SK-N-SH (cell line): ENCODE data around the gene PDZRN4. TPM values are rescaled to one million over a fixed set of nuclear protein-coding genes. Genes with fewer than 3 reads are reported as not detected.

Experiments
- CTCF ChIA-PET: fragments of 300-600, 350-600 bp; formaldehyde crosslinking; extraction: SDS; loops from one replicate; lab custom pipeline; 2021; lab: Yijun Ruan, JAX
- POLR2A ChIA-PET: fragments of 350-600 bp; sonication (Branson Sonifier 250); formaldehyde crosslinking; extraction: SDS; loops from one replicate; lab custom pipeline; 2020; ENCODE audit warnings: antibody characterized with exemption, inconsistent platforms; lab: Yijun Ruan, JAX
- DNase-seq: peaks from one replicate; pipeline ENCODE4 v3.0.0; 2012
- H2AFZ ChIP-seq: fragments of 200-600 bp; sonication (generic); 2 replicates; pipeline ENCODE4 v1.8.1; 2016; ENCODE audit warnings: antibody characterized with exemption, mild to moderate bottlenecking, low read depth
- H3F3A ChIP-seq: fragments of 200-600 bp; sonication (generic); replicated peaks from 2 replicates; pipeline ENCODE3; 2016; ENCODE audit warnings: antibody characterized with exemption, mild to moderate bottlenecking; ENCODE audit not compliant: insufficient read depth
- H3K27ac ChIP-seq, 2 experiments: fragments of 200-500 bp in 1 of 2; fragments of 200-600 bp in 1 of 2; sonication (Bioruptor generic) in 1 of 2; sonication (generic), shearing (Covaris generic) in 1 of 2; 2 replicates each; pipeline versions ENCODE4 v1.5.1 to v1.6.1; 2014 to 2016; ENCODE audit warnings: low read depth in 2 of 2, inconsistent platforms in 1 of 2, low read length in 1 of 2, mild to moderate bottlenecking in 1 of 2, mixed read lengths in 1 of 2
- H3K27me3 ChIP-seq: fragments of 200-600 bp; sonication (generic), shearing (Covaris generic); 2 replicates; pipeline ENCODE4 v1.6.1; 2016; ENCODE audit warnings: mixed run types; ENCODE audit not compliant: insufficient read depth
- H3K36me3 ChIP-seq, 2 experiments: fragments of 200-500 bp in 1 of 2; fragments of 200-600 bp in 1 of 2; sonication (Bioruptor generic) in 1 of 2; sonication (generic) in 1 of 2; replicated peaks in 1 of 2; 2 replicates each; pipeline versions ENCODE3 to v1.5.1; 2014 to 2016; ENCODE audit warnings: low read length in 1 of 2, mild to moderate bottlenecking in 1 of 2; ENCODE audit not compliant: insufficient read depth in 2 of 2, control insufficient read depth in 1 of 2
- H3K4me1 ChIP-seq, 2 experiments: fragments of 200-500 bp in 1 of 2; fragments of 200-600 bp in 1 of 2; sonication (Bioruptor generic) in 1 of 2; sonication (generic), shearing (Covaris generic) in 1 of 2; 2 replicates each; pipeline versions ENCODE4 v1.5.1 to v1.6.1; 2014 to 2016; ENCODE audit warnings: low read depth in 1 of 2, low read length in 1 of 2, mixed run types in 1 of 2; ENCODE audit not compliant: insufficient read depth in 2 of 2, control insufficient read depth in 1 of 2
- H3K4me2 ChIP-seq: fragments of 200-600 bp; sonication (generic), shearing (Covaris generic); 2 replicates; pipeline ENCODE4 v1.6.1; 2017; ENCODE audit warnings: mixed run types
- H3K4me3 ChIP-seq, 2 experiments: fragments of 200-500 bp in 1 of 2; fragments of 200-600 bp in 1 of 2; sonication (Bioruptor generic) in 1 of 2; sonication (generic), shearing (Covaris generic) in 1 of 2; 2 replicates each; pipeline versions ENCODE4 v1.5.1 to v1.8.1; 2014 to 2016; ENCODE audit warnings: low read depth in 2 of 2, inconsistent platforms in 1 of 2, low read length in 1 of 2, mild to moderate bottlenecking in 1 of 2, mixed read lengths in 1 of 2, moderate library complexity in 1 of 2
- H3K79me2 ChIP-seq: fragments of 200-600 bp; sonication (generic); 2 replicates; pipeline ENCODE4 v1.8.1; 2017; ENCODE audit warnings: mild to moderate bottlenecking; ENCODE audit not compliant: insufficient read depth
- H3K9ac ChIP-seq: fragments of 200-600 bp; sonication (generic); 2 replicates; pipeline ENCODE4 v1.6.1; 2017; ENCODE audit warnings: mixed run types
- H3K9me2 ChIP-seq: fragments of 200-600 bp; sonication (generic); 2 replicates; pipeline ENCODE4 v1.6.1; 2017; ENCODE audit warnings: mixed run types
- H3K9me3 ChIP-seq: fragments of 200-600 bp; sonication (generic); 2 replicates; pipeline ENCODE4 v1.6.1; 2017; ENCODE audit warnings: mixed run types, mild to moderate bottlenecking, moderate library complexity
- H4K20me1 ChIP-seq: fragments of 200-600 bp; sonication (generic); 2 replicates; pipeline ENCODE4 v1.6.1; 2017; ENCODE audit warnings: mild to moderate bottlenecking, mixed run types; ENCODE audit not compliant: insufficient read depth
- EZH2phosphoT487 ChIP-seq: fragments of 200-600 bp; sonication (generic); IDR thresholded peaks from 2 replicates; pipeline ENCODE4 v1.6.1; 2017; ENCODE audit warnings: low read depth, mixed run types, mild to moderate bottlenecking, antibody characterized with exemption, moderate library complexity, borderline replicate concordance
- FOXJ3 ChIP-seq: sonication (generic); formaldehyde crosslinking; IDR thresholded peaks from 2 replicates; pipeline ENCODE4 v1.5.1; 2020; ENCODE audit warnings: mild to moderate bottlenecking, missing genetic modification reagents
- GABPA ChIP-seq: IDR thresholded peaks from 2 replicates; pipeline ENCODE4 v1.4.0; 2012; ENCODE audit warnings: low read depth, mild to moderate bottlenecking
- GATA2 ChIP-seq: sonication (generic); formaldehyde crosslinking; IDR thresholded peaks from 2 replicates; pipeline ENCODE4 v1.5.0; 2020; ENCODE audit warnings: mild to moderate bottlenecking, missing genetic modification reagents
- MXI1 ChIP-seq: IDR thresholded peaks from 2 replicates; pipeline ENCODE4 v1.6.1; 2012; ENCODE audit warnings: mild to moderate bottlenecking, low read depth, low read length, improper control_type of control experiment
- NFIC ChIP-seq: IDR thresholded peaks from 2 replicates; pipeline ENCODE4 v1.4.0; 2012; ENCODE audit warnings: borderline replicate concordance
- NRF1 ChIP-seq: IDR thresholded peaks from 2 replicates; pipeline ENCODE4 v1.6.1; 2012; ENCODE audit warnings: low read depth, mild to moderate bottlenecking, low read length
- POLR2AphosphoS5 ChIP-seq: IDR thresholded peaks from 2 replicates; pipeline ENCODE4 v1.6.1; 2012; ENCODE audit warnings: low read depth, low read length
- RAD21 ChIP-seq: IDR thresholded peaks from 2 replicates; pipeline ENCODE4 v1.6.1; 2012; ENCODE audit warnings: mild to moderate bottlenecking, low read length
- SIN3A ChIP-seq: IDR thresholded peaks from 2 replicates; pipeline ENCODE4 v1.6.1; 2012; ENCODE audit warnings: low read depth, mild to moderate bottlenecking, low read length, moderate library complexity, borderline replicate concordance
- SMC3 ChIP-seq: IDR thresholded peaks from 2 replicates; pipeline ENCODE4 v1.6.1; 2012; ENCODE audit warnings: low read depth, low read length, improper control_type of control experiment
- TEAD4 ChIP-seq: IDR thresholded peaks from 2 replicates; pipeline ENCODE4 v1.4.0; 2012; ENCODE audit warnings: mild to moderate bottlenecking, borderline replicate concordance; ENCODE audit not compliant: insufficient read depth
- WGBS: methylation state at CpG from one replicate; pipeline ENCODE4 v1.1.6; 2017; ENCODE audit warnings: low lambda C conversion rate; 5-methylcytosine and 5-hydroxymethylcytosine counted together
- polyA plus RNA-seq, 3 experiments: library from polyadenylated mRNA; depleted of rRNA; stranded (reverse); fragments of >200 nt; gene quantifications; 2 replicates each; pipeline ENCODE4 v1.2.3, GENCODE V29; 2012
- TF ChIP-seq, protein P1 (sequence below): fragments of 200-600 bp; sonication (generic); IDR thresholded peaks from 2 replicates; pipeline ENCODE4 v1.6.1; 2017; ENCODE audit warnings: antibody characterized with exemption, mild to moderate bottlenecking, moderate library complexity
- TF ChIP-seq, protein P2 (sequence below): fragments of 150-350 bp; IDR thresholded peaks from 2 replicates; pipeline ENCODE4 v1.6.1; 2016; ENCODE audit warnings: mild to moderate bottlenecking, low read depth, low read length
- TF ChIP-seq, protein P3 (sequence below): IDR thresholded peaks from 2 replicates; pipeline ENCODE4 v1.4.0; 2012; ENCODE audit warnings: low read depth, borderline replicate concordance

The PDZRN4 gene
- polyA plus RNA-seq, 1 of the 3 experiments (the other 2 are of a cell fraction): 0.02 TPM

DNA sequence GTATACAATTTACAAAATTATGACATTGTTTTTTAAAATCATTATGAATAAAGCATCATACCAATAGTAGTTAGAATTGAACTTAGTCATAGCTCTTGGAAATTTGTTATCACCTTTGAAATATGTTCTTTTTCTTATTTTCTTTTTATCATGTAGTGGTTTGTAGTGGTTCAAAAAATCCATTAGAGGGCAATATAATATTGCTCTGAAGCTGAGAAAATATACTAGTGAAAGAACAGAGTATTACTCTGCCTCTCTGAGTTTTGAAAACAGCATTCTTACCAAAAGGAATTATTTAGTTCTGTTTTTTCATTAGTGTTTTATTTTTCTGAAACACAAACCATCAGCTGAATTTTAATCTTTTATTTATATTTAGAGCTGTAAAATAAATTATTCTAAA, 76.2 kb downstream of the PDZRN4 start:
- POLR2A ChIA-PET: no interaction called here
- Histone ChIP-seq H3K9ac (no peak overlapping the region), H3K4me2 (no peak overlapping the region), H3F3A (no peaks in the 10 kb centered on the region), H3K79me2 (no peaks in the 10 kb centered on the region), H3K4me3 (no peak overlapping the region)
- peak; percentile 77 for TF ChIP-seq RAD21
- TF ChIP-seq, protein P1, sequence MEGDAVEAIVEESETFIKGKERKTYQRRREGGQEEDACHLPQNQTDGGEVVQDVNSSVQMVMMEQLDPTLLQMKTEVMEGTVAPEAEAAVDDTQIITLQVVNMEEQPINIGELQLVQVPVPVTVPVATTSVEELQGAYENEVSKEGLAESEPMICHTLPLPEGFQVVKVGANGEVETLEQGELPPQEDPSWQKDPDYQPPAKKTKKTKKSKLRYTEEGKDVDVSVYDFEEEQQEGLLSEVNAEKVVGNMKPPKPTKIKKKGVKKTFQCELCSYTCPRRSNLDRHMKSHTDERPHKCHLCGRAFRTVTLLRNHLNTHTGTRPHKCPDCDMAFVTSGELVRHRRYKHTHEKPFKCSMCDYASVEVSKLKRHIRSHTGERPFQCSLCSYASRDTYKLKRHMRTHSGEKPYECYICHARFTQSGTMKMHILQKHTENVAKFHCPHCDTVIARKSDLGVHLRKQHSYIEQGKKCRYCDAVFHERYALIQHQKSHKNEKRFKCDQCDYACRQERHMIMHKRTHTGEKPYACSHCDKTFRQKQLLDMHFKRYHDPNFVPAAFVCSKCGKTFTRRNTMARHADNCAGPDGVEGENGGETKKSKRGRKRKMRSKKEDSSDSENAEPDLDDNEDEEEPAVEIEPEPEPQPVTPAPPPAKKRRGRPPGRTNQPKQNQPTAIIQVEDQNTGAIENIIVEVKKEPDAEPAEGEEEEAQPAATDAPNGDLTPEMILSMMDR: peak; percentile 59
- no peak for TF ChIP-seq GABPA
- TF ChIP-seq SMC3: peak; percentile 33; the same call in 1 of the 2 replicates
- no peak for TF ChIP-seq SIN3A
- TF ChIP-seq POLR2AphosphoS5: no peak
- TF ChIP-seq EZH2phosphoT487: no peak
- TF ChIP-seq NFIC: no peak
- TF ChIP-seq, all 33 proteins: peak for 3
- H3K27ac ChIP-seq: no peak overlapping the region
- H3K9me3 ChIP-seq: no peaks in the 10 kb centered on the region
- H3K9me2 ChIP-seq: no peaks in the 10 kb centered on the region
- no peaks in the 10 kb centered on the region; a peak in 1 of 4 replicates for H3K4me1 ChIP-seq
- no peaks in the 10 kb centered on the region for H4K20me1 ChIP-seq
- no peak overlapping the region for H2AFZ ChIP-seq
- CTCF ChIA-PET: interaction anchor here (0.6 to 2.6 kb wide), 23 partner anchors 10 to 1869 kb away, joined by 3 to 29 read pairs (median 4); no protein-coding TSS in a partner anchor
- H3K36me3 ChIP-seq: no peaks in the 10 kb centered on the region
- H3K27me3 ChIP-seq: no peaks in the 10 kb centered on the region
- DNase-seq: peak; percentile 36

DNA sequence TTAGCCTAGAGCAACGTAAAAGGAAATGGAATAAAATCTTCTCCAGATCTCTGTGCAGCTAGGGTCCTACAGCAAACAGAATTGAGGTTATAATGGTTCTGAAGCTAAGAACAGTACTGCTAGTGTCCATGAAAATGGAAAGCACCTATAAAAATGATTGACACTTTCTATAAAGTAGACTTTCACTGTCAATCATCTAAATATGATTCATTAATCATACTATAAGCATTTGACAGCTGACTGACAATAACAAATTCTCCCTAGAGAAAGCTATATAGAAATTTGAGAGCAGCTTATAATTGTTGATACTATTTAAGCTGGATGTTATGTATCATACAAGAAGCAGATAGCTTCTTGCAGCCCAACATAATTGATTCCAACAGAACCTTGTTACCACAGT, 80.9 kb downstream of the PDZRN4 start:
- DNase-seq: no peak
- POLR2A ChIA-PET: no interaction called here
- TF ChIP-seq MXI1: no peak
- TF ChIP-seq, protein P2, sequence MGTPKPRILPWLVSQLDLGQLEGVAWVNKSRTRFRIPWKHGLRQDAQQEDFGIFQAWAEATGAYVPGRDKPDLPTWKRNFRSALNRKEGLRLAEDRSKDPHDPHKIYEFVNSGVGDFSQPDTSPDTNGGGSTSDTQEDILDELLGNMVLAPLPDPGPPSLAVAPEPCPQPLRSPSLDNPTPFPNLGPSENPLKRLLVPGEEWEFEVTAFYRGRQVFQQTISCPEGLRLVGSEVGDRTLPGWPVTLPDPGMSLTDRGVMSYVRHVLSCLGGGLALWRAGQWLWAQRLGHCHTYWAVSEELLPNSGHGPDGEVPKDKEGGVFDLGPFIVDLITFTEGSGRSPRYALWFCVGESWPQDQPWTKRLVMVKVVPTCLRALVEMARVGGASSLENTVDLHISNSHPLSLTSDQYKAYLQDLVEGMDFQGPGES: no peak
- TF ChIP-seq TEAD4: no peak
- TF ChIP-seq FOXJ3: no peak
- TF ChIP-seq, protein P3, sequence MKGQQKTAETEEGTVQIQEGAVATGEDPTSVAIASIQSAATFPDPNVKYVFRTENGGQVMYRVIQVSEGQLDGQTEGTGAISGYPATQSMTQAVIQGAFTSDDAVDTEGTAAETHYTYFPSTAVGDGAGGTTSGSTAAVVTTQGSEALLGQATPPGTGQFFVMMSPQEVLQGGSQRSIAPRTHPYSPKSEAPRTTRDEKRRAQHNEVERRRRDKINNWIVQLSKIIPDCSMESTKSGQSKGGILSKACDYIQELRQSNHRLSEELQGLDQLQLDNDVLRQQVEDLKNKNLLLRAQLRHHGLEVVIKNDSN: no peak
- TF ChIP-seq GATA2: no peak
- TF ChIP-seq RAD21: no peak
- no peak for TF ChIP-seq NRF1
- no peak overlapping the region for H3K4me2 ChIP-seq
- H3K36me3 ChIP-seq: no peaks in the 10 kb centered on the region
- CTCF ChIA-PET: interaction anchor here (1.4 kb wide), 1 partner anchor 755 kb away, joined by 8 read pairs; no protein-coding TSS in a partner anchor
- no peaks in the 10 kb centered on the region for H3F3A ChIP-seq
- 68% methylated on average over 1 of the region's 1 CpG for WGBS
- H3K9me3 ChIP-seq: no peaks in the 10 kb centered on the region
- H3K4me1 ChIP-seq: peaks cover 0 to 2% of the 10 kb centered on the region in 2 experiments; a peak in 1 of 4 replicates
- no peaks in the 10 kb centered on the region for H4K20me1 ChIP-seq
- H3K27me3 ChIP-seq: no peaks in the 10 kb centered on the region
- no peak overlapping the region for H3K27ac ChIP-seq
- no peaks in the 10 kb centered on the region for H3K9me2 ChIP-seq
- H3K4me3 ChIP-seq: no peak overlapping the region
- no peak overlapping the region for H3K9ac ChIP-seq
- no peaks in the 10 kb centered on the region for H3K79me2 ChIP-seq
- no peak overlapping the region for H2AFZ ChIP-seq
